ENCODE results near the gene NFASC.

GRCh38 chr1:204940591-204940990, 69.9 kb downstream of the NFASC start:
- TF ChIP-seq KLF16 (IDR thresholded peaks at IDR 0.05) (no peak), CTCF (IDR thresholded peaks at IDR 0.05 in 2 of 3, conservative IDR thresholded peaks at IDR 0.05 in 1 of 3; ENCODE audit: insufficient read depth in 2 of 3, low read depth in 1 of 3, low read length in 3 of 3) (no peak), BACH1 (tag; IDR thresholded peaks at IDR 0.05) (no peak), HMG20A (CRISPR knock-in tag; conservative IDR thresholded peaks at IDR 0.05) (no peak), NCOR1 (IDR thresholded peaks at IDR 0.05) (no peak)

All from K562 (cell line).